GM23248 (cell line): ENCODE measurements around the gene FNDC3B. TPM values are rescaled to one million over a fixed set of nuclear protein-coding genes. Genes with fewer than 3 reads are reported as not detected.

Experiments used
- DNase-seq: peaks from one replicate; pipeline ENCODE4 v3.0.0-alpha.2; 2015
- H2AFZ ChIP-seq: fragments of 200-600 bp; sonication (generic); 2 replicates; pipeline ENCODE4 v1.6.1; 2016; ENCODE audit warnings: antibody characterized with exemption
- H3F3A ChIP-seq: fragments of 200-600 bp; sonication (generic); 2 replicates; pipeline ENCODE4 v1.6.1; 2016; ENCODE audit warnings: mild to moderate bottlenecking, antibody characterized with exemption, mixed run types; ENCODE audit not compliant: insufficient read depth
- H3K27ac ChIP-seq: fragments of 200-600 bp; sonication (generic); 2 replicates; pipeline ENCODE4 v1.5.1; 2016; ENCODE audit warnings: mild to moderate bottlenecking
- H3K27me3 ChIP-seq: fragments of 200-600 bp; sonication (generic); replicated peaks from 2 replicates; pipeline ENCODE4 v1.6.1; 2016; ENCODE audit warnings: mild to moderate bottlenecking; ENCODE audit not compliant: insufficient read depth
- H3K36me3 ChIP-seq: fragments of 200-600 bp; sonication (generic); 2 replicates; pipeline ENCODE4 v1.6.1; 2016; ENCODE audit warnings: low read depth, mild to moderate bottlenecking
- H3K4me1 ChIP-seq: fragments of 200-600 bp; sonication (generic); 2 replicates; pipeline ENCODE4 v1.6.1; 2016; ENCODE audit warnings: mild to moderate bottlenecking; ENCODE audit not compliant: insufficient read depth
- H3K4me2 ChIP-seq: fragments of 200-600 bp; sonication (generic); one replicate; pipeline ENCODE4 v1.6.1; 2016; ENCODE audit warnings: mild to moderate bottlenecking; ENCODE audit not compliant: unreplicated experiment
- H3K4me3 ChIP-seq: fragments of 200-600 bp; sonication (generic); 2 replicates; pipeline ENCODE4 v1.5.1; 2016; ENCODE audit warnings: mild to moderate bottlenecking
- H3K79me2 ChIP-seq: fragments of 200-600 bp; sonication (generic); 2 replicates; pipeline ENCODE4 v1.6.1; 2016; ENCODE audit warnings: mild to moderate bottlenecking; ENCODE audit not compliant: insufficient read depth
- H3K9ac ChIP-seq: fragments of 200-600 bp; sonication (generic); 2 replicates; pipeline ENCODE4 v1.6.1; 2016; ENCODE audit warnings: mild to moderate bottlenecking
- H3K9me2 ChIP-seq: fragments of 200-600 bp; sonication (generic); 2 replicates; pipeline ENCODE4 v1.6.1; 2016; ENCODE audit warnings: mixed run types, mild to moderate bottlenecking, moderate library complexity; ENCODE audit not compliant: insufficient read depth
- H3K9me3 ChIP-seq: fragments of 200-600 bp; sonication (generic); one replicate; pipeline ENCODE4 v1.6.1; 2017; ENCODE audit warnings: low read depth
- H4K20me1 ChIP-seq: fragments of 200-600 bp; sonication (generic); 2 replicates; pipeline ENCODE4 v1.6.0; 2016; ENCODE audit not compliant: insufficient read depth
- EZH2 ChIP-seq: fragments of 200-600 bp; sonication (generic); IDR thresholded peaks from 2 replicates; pipeline ENCODE4 v1.6.1; 2018; ENCODE audit warnings: antibody characterized with exemption, mild to moderate bottlenecking; ENCODE audit not compliant: insufficient read depth, poor library complexity, severe bottlenecking
- EZH2phosphoT487 ChIP-seq: fragments of 200-600 bp; sonication (generic); IDR thresholded peaks from 2 replicates; pipeline ENCODE4 v1.6.1; 2018; ENCODE audit warnings: antibody characterized with exemption, moderate library complexity, mild to moderate bottlenecking, low read depth; ENCODE audit not compliant: insufficient read depth
- WGBS, 2 experiments: methylation state at CpG; one replicate each; pipeline ENCODE4 v1.1.6; 2015 to 2017; ENCODE audit warnings: low lambda C conversion rate in 2 of 2, low coverage in 1 of 2; ENCODE audit errors: missing lambda C conversion rate in 2 of 2; 5-methylcytosine and 5-hydroxymethylcytosine counted together
- in situ Hi-C: fragments of 300-500 bp; cut with MboI; formaldehyde crosslinking; loops from 2 replicates; pipeline ENCODE4 v1.15.0; 2020
- polyA plus RNA-seq: library from polyadenylated mRNA; unstranded; fragments of >200 nt; fragmentation: Nextera tagmentation; extraction: Ambion mirVana; gene quantifications from 2 replicates; pipeline ENCODE4 v1.2.1, GENCODE V29; 2016
- total RNA-seq: library from RNA; depleted of rRNA; stranded (reverse); fragments of >200 nt; shearing (Covaris generic); gene quantifications from 2 replicates; pipeline ENCODE4 v1.2.3, GENCODE V29; 2014

FNDC3B gene
- total and polyA plus RNA-seq, 2 experiments from 2014 or later: 85.5 to 123 TPM

- no peak overlapping the region for H3K4me2 ChIP-seq
- no peak overlapping the region for H3K27ac ChIP-seq
- peaks cover 38% of the 10 kb centered on the region for H3K36me3 ChIP-seq
- H3K9me2 ChIP-seq: no peaks in the 10 kb centered on the region
- no peak overlapping the region for H3K9ac ChIP-seq
- no peak for DNase-seq
- H4K20me1 ChIP-seq: no peaks in the 10 kb centered on the region
- no peak overlapping the region for H2AFZ ChIP-seq
- TF ChIP-seq EZH2 (no peak), EZH2phosphoT487 (no peak)
- in situ Hi-C loops: no loop called here
- H3K27me3 ChIP-seq: no peaks in the 10 kb centered on the region
- peaks cover 90% of the 10 kb centered on the region for H3K79me2 ChIP-seq
- 89% methylated on average over 5 of the region's 5 CpGs for whole genome bisulfite sequencing, 2 experiments
- H3K4me3 ChIP-seq: no peak overlapping the region
- H3K4me1 ChIP-seq: peaks cover 57% of the 10 kb centered on the region
- no peaks in the 10 kb centered on the region for H3K9me3 ChIP-seq
- peaks cover 72% of the 10 kb centered on the region for H3F3A ChIP-seq
Measured at GRCh38 chr3:172283841-172284357, 244.5 kb downstream of the FNDC3B start.

GRCh38 chr3:172285844-172286243 lies 246.5 kb downstream of the FNDC3B start:
- H3K9me3 ChIP-seq: no peaks in the 10 kb centered on the region
- H3K4me1 ChIP-seq: peaks cover 38% of the 10 kb centered on the region
- DNase-seq: peak; percentile 71
- H3K27me3 ChIP-seq: no peaks in the 10 kb centered on the region
- peak overlapping the region; percentile 63 for H3K4me2 ChIP-seq
- no peaks in the 10 kb centered on the region for H4K20me1 ChIP-seq
- peaks cover 50% of the 10 kb centered on the region for H3K36me3 ChIP-seq
- no peak overlapping the region for H2AFZ ChIP-seq
- in situ Hi-C loops: no loop called here
- WGBS, 2 experiments: 43 to 45% methylated on average over 4 of the region's 4 CpGs
- H3K9ac ChIP-seq: 0 out of 2 replicates have a peak overlapping the region, but pooled peaks have one; percentile 11
- peak overlapping the region; percentile 49 for H3K27ac ChIP-seq
- H3F3A ChIP-seq: peaks cover 59% of the 10 kb centered on the region
- H3K9me2 ChIP-seq: no peaks in the 10 kb centered on the region
- H3K4me3 ChIP-seq: no peak overlapping the region
- peaks cover 96% of the 10 kb centered on the region for H3K79me2 ChIP-seq
- TF ChIP-seq EZH2phosphoT487 (no peak), EZH2 (no peak)

DNA sequence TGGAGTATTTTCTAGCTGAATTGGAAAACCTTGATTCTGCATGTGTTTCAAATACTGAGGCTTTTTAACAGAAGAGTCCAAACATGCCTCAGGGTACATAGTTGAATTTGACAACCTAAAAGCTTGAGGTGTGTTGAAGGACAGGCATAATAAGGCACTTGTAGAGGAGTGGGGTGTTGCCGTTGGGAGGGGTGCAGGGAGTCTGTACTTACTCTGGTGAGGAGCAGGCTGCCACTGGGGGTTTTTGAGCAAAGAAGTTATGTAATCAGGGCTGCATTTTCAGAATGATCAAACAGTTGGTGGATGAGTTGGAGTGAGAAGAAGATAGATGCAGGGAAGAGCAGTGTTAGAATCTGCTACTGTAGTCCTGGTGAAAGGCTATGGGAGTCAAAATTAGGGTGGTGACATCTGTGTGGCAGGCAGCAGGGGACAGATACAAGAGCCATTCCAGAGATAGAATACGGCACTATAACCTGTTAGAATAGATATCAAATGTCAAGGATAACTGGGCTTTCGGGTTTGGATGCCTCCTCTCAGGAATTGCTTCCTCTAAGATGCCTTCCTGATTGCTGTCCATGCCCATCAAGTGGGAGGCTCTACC lies 247.3 kb downstream of the FNDC3B start:
- H3K9ac ChIP-seq: peak overlapping the region; percentile 11; the same call in 1 of the 2 replicates

GRCh38 chr3:172287937-172288477 lies 248.6 kb downstream of the FNDC3B start:
- H3K9me2 ChIP-seq: no peaks in the 10 kb centered on the region
- no peaks in the 10 kb centered on the region for H4K20me1 ChIP-seq
- H3K4me3 ChIP-seq: no peak overlapping the region
- no peak overlapping the region for H3K4me2 ChIP-seq
- H3K27ac ChIP-seq: no peak overlapping the region
- H3K9me3 ChIP-seq: no peaks in the 10 kb centered on the region
- H3K27me3 ChIP-seq: no peaks in the 10 kb centered on the region
- 41 to 47% methylated on average over 4 of the region's 4 CpGs for WGBS, 2 experiments
- H3K4me1 ChIP-seq: peaks cover 30% of the 10 kb centered on the region
- peaks cover 98% of the 10 kb centered on the region for H3K79me2 ChIP-seq
- in situ Hi-C loops: no loop called here
- no peak overlapping the region for H2AFZ ChIP-seq
- no peak overlapping the region for H3K9ac ChIP-seq
- TF ChIP-seq EZH2phosphoT487 (no peak), EZH2 (no peak)
- peaks cover 50% of the 10 kb centered on the region for H3F3A ChIP-seq
- no peak for DNase-seq
- H3K36me3 ChIP-seq: peaks cover 67% of the 10 kb centered on the region

More for the DNA sequence above, 247.3 kb downstream of the FNDC3B start:
- 86% methylated on average over 3 of the region's 3 CpGs for whole genome bisulfite sequencing, 2 experiments
- DNase-seq: no peak
- no peaks in the 10 kb centered on the region for H3K9me2 ChIP-seq
- H3K27ac ChIP-seq: peak overlapping the region; percentile 49
- no peak overlapping the region for H2AFZ ChIP-seq
- H3K79me2 ChIP-seq: peaks cover 98% of the 10 kb centered on the region
- no peaks in the 10 kb centered on the region for H4K20me1 ChIP-seq
- H3K9me3 ChIP-seq: no peaks in the 10 kb centered on the region
- peaks cover 57% of the 10 kb centered on the region for H3K36me3 ChIP-seq
- H3K4me3 ChIP-seq: no peak overlapping the region
- no peak for TF ChIP-seq EZH2
- no peak for TF ChIP-seq EZH2phosphoT487
- H3K4me2 ChIP-seq: peak overlapping the region; percentile 63
- H3F3A ChIP-seq: peaks cover 62% of the 10 kb centered on the region
- H3K4me1 ChIP-seq: peaks cover 30% of the 10 kb centered on the region
- in situ Hi-C loops: no loop called here
- no peaks in the 10 kb centered on the region for H3K27me3 ChIP-seq
